Left hindlimb (tissue), 1 donor: ENCODE measurements around the gene PRMT7.

Source experiments
- DNase-seq: peaks from one replicate; pipeline ENCODE4 v3.0.0-alpha.2; 2018

PRMT7 gene

DNA sequence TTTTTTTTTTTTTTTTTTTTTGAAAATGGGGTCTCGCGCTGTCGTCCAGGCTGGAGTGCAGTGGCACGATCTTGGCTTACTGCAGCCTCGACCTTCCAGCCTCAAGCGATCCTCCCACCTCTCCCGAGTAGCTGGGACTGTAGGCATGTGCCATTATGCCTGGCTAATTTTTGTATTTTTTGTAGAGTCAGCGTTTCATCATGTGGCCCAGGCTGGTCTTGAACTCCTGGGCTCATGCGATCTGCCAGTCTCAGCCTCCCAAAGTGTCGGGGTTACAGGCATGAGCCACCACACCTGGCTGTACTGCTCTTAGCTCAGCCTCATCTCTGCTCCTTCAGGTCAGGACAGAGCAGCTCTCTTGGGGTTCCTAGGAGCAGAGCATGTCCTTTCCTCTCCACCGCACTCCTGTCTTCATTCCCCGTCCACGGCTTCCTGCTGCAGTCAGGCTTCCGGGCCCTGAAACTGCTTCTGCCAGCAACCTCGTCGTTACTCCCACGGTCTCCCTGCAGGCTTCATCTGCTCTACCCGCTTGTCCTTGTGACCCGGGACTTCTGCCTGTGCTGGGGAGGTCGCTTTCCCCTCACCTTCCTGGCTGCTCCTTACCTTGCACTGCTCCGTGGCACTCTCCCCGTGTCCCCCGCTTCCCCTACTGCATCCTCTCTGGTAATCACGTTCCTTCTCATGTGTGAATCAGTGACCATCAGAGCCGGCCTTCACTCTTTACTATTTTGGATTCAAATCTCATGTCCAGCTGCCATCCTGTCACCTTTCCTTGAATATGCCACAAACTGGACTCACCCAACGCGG lies 38.0 kb downstream of the PRMT7 start:
- no peak for DNase-seq

GRCh38 chr16:68349838-68350410 lies 39.1 kb downstream of the PRMT7 start:
- no peak for DNase-seq

GRCh38 chr16:68350813-68351350 lies 40.1 kb downstream of the PRMT7 start:
- DNase-seq, result peak; percentile 0

DNA sequence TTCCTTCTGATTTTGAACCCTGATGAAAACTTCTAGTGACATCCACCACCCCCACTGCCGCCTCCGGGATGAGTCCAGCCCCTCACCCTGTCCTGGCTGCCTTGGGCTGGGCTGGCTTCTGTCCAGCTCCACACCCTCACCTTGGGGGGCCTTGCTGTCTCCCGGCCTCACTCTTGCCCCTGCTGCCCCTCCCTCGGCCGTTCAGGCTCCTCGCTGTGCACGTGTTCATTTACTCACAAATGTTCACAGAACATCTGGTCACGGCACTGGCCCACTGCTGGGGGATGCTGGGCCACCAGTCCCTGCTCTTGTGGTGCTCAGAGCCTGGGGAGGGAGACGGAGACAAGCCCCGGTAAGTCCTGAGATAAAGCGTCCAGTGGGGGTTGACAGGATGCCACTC lies 40.6 kb downstream of the PRMT7 start:
- DNase-seq, result peak; percentile 21

DNA sequence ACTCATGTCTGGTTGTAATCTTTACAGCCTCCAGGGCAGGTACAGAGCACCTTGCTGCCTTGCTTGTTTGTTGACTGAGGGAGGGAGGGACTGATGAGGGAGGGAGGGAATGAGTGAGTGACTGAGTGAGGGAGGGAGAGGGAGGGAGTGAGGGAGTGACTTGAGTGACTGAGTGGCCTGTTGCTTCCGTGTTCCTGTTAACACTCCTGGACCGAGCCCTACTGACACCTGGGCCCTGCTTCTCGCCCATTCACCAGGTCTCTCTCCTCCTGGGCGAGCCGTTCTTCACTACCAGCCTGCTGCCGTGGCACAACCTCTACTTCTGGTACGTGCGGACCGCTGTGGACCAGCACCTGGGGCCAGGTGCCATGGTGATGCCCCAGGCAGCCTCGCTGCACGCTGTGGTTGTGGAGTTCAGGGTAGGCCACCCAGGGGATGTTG lies 41.2 kb downstream of the PRMT7 start:
- DNase-seq, result no peak

DNA sequence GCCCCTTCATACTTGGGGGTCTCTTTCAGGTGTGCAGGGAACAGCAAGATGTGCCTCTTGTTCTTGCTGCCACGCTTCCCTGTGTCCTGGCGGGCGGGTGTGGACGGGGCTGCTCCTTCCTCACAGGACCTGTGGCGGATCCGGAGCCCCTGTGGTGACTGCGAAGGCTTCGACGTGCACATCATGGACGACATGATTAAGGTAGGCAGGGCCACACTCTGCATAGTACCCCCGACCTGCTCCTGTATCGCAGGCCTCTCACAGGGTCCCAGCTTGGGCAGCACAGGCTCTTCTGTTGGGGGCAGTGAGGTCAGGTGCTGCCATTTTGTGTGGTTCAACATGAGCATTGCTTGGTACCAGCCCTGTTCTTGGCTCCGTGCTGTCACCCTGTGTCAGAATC lies 42.5 kb downstream of the PRMT7 start:
- no peak for DNase-seq

- DNase-seq, result no peak
Observed at GRCh38 chr16:68354816-68355215, 44.0 kb downstream of the PRMT7 start.

- DNase-seq, result no peak
Observed at GRCh38 chr16:68355447-68356248, 44.8 kb downstream of the PRMT7 start.

DNA sequence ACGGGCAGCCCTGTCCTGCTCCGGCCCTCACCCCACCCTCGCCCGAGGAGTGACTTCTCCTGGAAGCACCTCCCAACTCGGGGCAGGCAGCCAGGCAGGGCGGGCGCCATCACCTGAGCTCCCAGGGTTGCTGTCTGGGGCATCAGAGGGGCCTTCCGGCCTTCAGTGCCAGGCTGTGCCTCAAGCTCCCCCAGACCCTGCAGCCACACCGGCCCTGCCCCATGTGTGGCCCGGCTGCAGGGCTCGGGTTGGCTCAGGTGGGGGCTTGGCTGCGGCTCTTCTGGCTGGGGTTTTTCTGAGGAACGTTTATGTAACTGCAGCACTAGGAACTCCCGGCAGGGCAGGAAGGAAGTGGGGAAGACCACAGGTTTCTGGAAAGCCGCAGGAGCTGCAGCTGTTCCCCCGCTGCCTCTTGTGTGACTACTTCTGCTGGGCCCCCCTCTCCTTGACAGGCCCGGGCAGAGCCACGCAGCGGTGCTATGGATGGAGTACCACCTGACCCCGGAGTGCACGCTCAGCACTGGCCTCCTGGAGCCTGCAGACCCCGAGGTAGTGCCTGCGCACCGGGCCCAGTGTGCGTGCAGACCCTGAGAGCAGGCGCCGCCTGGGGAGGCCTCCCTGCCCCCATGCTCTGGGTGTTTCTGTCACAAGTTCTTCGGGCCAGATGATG lies 45.6 kb downstream of the PRMT7 start:
- DNase-seq, result no peak

DNA sequence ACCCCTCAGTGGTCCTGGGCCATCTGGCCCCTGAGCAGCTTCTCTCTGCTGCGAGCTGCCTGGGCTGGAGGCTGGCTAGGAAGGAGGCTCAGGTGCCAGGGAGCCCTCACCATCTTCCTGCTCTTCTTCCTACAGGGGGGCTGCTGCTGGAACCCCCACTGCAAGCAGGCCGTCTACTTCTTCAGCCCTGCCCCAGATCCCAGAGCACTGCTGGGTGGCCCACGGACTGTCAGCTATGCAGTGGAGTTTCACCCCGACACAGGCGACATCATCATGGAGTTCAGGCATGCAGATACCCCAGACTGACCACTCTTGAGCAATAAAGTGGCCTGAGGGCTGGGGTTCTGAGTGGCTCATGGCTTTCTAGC lies 46.1 kb downstream of the PRMT7 start:
- DNase-seq, result no peak

DNA sequence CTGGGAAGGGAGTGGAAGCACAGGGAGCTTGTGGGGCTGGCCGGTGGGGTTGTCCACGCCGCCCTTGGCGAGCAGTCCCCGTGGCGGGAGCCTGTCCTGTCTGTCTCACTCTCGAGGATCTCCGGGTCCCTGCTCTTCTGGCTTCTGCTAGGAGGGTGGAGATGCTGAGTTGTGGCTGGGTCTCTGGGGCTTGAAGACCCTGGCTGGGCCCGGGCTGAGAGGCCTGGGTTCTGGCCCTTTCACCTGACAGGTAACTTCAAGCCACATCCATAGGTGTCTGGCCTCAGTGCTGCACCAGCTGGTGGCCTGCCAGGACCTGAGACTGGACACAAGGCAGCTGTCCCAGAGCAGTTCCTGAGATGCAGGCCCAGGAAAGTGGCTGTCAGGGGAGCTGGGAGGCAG lies 46.7 kb downstream of the PRMT7 start:
- no peak for DNase-seq

GRCh38 chr16:68357923-68358322 lies 47.1 kb downstream of the PRMT7 start:
- no peak for DNase-seq

GRCh38 chr16:68358951-68359350 lies 48.1 kb downstream of the PRMT7 start:
- no peak for DNase-seq

DNA sequence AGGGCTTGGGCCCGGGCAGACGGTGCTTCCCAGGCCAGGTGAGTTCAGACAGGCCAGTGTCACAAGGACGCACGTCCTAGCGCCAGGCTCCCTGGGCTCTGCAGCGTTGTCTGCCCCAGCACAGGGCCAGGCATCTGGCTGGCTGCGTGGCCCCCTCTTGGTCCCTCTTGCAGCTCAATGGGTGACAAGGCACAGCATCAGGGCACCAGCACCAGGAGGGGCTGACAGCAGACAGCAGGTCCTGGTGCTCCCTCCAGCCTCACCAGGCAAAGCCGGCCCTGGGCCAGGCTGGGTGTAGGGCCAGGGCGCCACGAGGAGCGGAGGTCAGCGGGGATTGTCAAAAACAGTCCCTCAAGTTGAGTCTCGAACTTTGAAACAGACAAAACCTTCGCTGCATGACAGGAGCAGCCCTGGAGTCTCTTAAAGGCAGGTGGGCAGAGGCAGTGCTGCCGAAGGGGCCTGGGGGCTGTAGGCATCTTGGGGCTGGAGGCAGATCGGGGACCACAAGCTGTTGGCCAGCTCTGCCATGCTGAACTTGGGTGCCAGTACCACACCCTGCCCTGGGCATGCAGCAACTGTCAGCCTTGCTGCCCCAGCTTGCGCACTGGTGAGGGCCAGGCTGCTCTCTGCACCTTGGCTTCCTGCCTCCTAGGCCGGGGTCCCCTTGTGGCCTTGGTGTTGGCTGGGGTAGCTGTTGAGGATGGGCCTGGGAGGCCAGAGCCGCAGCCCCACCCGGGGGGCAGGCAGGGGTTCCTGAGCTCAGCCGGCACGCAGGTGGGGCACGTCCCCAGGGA lies 48.8 kb downstream of the PRMT7 start:
- no peak for DNase-seq

DNA sequence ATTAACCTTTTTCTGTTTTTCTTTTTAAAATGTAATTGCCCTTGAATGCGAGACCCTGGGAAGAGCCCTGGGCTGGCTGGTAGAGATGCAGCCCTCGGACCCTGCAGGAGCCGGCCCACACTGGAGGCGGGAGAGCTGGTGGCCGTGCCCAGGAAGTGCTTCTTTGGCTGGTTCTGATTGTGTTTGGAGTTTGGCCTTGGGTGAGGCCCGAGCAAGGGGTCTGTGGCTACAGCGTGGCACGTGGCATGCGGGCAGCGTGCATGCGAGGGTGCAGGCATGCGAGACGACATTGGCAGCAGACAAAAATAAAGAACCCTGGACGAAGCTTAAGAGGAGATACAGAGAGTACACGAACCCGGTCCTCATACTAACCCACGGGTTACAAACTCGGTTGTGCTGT lies 49.7 kb downstream of the PRMT7 start:
- DNase-seq, result no peak

GRCh38 chr16:68360956-68361355 lies 50.1 kb downstream of the PRMT7 start:
- DNase-seq, result no peak

GRCh38 chr16:68361485-68361884 lies 50.7 kb downstream of the PRMT7 start:
- DNase-seq, result no peak

- no peak for DNase-seq
Observed at GRCh38 chr16:68362262-68362913, 51.6 kb downstream of the PRMT7 start.

- DNase-seq, result peak; percentile 26
Observed at GRCh38 chr16:68362947-68363657, 52.3 kb downstream of the PRMT7 start.

- peak; percentile 34 for DNase-seq
Observed at GRCh38 chr16:68363658-68364521, 53.1 kb downstream of the PRMT7 start.
